Stimulated activated CD4-positive, alpha-beta T cell treated with anti-CD3 and anti-CD28 coated beads, Interleukin-15, amount 100 ng/mL, for 48 hours (primary cell): ENCODE results near the gene PTPRK.
"Not testable (repeated sequence)": the region's sequence is repeated elsewhere in the genome, so short reads cannot be mapped to it uniquely, and the experiment has no call there.

Source experiments
- DNase-seq, 2 donors: peaks; one replicate each; pipeline ENCODE4 v3.0.0-alpha.2; 2020; ENCODE audit warnings: low read depth in 2 of 2

The PTPRK gene

DNA sequence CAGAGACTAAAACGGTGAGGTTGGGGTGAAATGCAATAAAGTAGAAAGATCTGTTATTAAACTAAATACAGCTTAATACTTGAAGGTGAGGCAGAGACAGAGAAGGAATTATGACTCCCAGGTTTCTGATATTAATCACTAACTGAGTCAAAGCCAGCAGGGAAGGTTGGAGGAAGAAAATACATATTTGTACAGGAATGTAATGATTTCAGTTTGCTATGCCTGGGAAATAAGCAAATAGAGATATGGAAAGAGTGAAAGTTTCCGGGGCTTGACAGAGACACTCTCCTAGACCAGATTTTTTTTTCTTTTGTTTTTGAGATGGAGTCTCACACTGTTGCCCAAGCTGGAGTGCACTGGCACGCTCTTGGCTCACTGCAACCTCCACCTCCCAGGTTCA, 76.8 kb downstream of the PTPRK start:
- DNase-seq: no peak

GRCh38 chr6:128439627-128440026, 80.8 kb downstream of the PTPRK start:
- DNase-seq: no peak

- DNase-seq: no peak
Observed at GRCh38 chr6:128438393-128438792, 82.0 kb downstream of the PTPRK start.

- DNase-seq: no peak
Observed at GRCh38 chr6:128437685-128438084, 82.7 kb downstream of the PTPRK start.

- DNase-seq: not testable (repeated sequence)
Observed at GRCh38 chr6:128434752-128435151, 85.6 kb downstream of the PTPRK start.

DNA sequence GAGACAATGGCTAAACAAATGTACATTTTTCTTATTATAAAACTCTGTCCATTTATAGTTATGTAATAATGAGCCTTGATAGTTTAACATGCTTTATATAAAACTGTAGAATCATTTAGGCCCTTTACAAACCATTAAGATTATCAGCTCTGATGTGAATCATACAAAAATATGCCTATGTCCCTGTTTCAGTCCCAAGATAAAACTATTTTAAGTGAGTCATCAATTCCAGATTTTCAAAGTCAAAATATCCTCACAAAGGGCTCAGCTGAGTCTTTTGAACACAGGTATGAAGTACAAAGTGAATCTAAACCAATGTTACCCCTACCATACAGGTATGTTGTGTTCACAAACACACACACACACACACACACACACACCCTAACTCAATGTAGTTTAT, 88.0 kb downstream of the PTPRK start:
- DNase-seq: no peak

- DNase-seq: no peak
Observed at GRCh38 chr6:128427139-128427538, 93.3 kb downstream of the PTPRK start.

- no peak for DNase-seq
Observed at GRCh38 chr6:128425856-128426255, 94.5 kb downstream of the PTPRK start.

DNA sequence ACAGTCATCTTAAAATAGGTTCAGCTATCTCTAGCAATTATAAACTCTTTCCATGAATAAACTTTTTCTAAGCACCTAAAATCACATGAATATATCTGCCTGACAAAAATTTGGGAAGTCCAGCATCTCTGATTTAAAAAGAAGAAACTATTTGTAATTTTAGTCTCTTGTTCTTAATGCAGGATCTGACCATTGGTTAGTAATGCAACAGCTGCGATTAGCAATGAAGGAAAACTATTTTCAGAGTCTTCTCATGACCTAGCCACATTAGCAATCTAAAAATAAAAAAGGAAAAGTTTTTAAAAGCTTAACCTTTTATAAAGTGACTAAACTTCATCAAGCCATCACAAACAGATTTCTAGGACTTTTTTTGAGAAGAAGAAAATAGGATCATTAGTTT, 97.5 kb downstream of the PTPRK start:
- no peak for DNase-seq

- DNase-seq: no peak
Observed at GRCh38 chr6:128422200-128422599, 98.2 kb downstream of the PTPRK start.

DNA sequence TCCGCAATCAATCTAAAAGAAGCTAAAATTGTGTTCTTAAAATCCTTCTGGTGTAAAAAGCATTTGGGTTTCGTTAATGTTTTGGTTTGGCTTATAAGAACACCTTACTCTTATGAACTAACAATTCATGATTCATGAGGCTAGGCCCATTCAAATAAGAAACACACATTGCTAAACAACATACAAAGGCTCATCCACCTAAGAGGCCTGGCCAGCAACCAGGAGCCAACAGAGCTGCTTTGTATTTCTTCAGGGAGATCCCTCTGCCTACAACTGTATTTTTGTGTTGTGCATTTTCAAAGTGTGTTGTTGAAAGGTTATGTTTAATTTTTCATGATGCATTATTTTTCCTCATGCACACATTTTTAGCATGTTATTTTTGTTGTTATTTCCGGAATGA, 98.6 kb downstream of the PTPRK start:
- DNase-seq: no peak

- no peak for DNase-seq
Observed at GRCh38 chr6:128417698-128418097, 102.7 kb downstream of the PTPRK start.

DNA sequence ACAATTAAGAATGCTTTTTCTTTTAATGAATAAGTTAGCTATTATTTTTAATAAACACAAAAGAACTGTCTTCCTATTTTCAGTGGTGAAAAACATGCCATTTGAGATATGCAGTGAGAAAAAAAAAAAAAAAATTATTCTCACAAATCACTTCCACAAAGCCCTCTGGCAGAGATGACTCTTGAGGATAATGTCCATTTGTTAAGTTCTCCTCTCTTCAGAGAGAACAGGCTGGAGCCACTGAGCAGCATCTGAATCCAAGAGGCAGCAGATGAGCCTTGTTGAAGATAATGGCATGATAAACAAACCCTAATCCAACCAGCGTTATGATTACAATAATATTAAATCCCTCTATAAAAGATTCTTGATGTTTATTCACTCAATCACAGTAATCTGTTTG, 105.0 kb downstream of the PTPRK start:
- no peak for DNase-seq

GRCh38 chr6:128414943-128415342, 105.5 kb downstream of the PTPRK start:
- DNase-seq: no peak

DNA sequence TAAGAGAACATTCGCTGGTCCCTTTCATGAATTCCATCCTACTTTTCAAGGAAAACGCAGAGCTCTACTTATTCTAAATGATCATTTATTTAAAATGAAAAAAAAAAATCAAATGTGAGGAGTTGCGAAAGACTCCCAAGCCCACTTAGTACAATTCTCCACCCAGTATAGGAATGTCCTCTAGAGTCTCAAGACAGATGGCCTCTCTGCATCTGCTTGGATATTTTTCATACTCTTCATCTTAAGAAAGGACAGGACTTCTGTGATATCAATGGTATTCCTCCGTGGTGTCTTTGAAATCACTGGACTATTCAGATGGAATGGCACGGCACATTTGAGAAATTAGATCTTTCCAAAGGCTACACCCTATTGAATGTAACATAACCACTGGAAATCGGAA, 107.1 kb downstream of the PTPRK start:
- no peak for DNase-seq

- no peak for DNase-seq
Observed at GRCh38 chr6:128412680-128413079, 107.7 kb downstream of the PTPRK start.

GRCh38 chr6:128410584-128410983, 109.8 kb downstream of the PTPRK start:
- no peak for DNase-seq

- DNase-seq: no peak
Observed at GRCh38 chr6:128409003-128409402, 111.4 kb downstream of the PTPRK start.

- no peak for DNase-seq
Observed at GRCh38 chr6:128406453-128406852, 113.9 kb downstream of the PTPRK start.

DNA sequence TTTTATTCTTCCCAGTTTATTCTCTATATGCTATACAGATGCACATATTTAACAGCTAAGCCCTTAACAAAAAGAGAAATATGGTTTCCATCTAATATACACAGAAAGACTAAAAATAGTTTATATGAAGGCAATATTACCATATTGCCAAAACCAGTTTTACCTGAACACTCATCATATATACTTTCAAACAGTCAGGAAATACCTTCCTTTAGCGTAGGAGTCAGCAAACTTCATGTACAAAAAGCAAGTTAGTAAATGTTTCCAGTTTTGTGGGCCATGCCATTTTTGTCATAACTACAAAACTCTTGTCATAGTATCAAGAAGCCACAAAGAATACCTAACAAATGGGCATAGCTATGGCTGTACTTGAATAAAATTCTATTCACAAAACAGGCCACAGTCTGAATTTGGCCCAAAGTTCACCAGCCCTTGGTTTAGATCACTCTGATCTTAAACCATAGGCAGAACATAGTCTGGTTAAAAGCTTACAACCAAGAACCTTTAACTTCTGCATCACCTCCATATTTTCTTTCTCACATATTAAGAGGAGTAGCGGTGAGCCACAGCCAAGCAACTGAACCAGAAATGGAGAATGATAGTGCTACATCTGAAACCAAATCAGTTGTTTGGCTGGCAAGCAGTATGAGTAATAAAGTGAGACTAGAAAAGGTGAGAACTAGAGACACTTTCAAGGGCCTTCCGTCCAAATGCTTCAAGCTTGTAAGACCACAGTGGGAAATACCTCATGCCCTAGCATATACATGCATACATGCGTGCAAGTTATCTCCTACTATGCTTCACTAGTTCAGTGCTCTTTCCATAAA, 116.6 kb downstream of the PTPRK start:
- DNase-seq: no peak

DNA sequence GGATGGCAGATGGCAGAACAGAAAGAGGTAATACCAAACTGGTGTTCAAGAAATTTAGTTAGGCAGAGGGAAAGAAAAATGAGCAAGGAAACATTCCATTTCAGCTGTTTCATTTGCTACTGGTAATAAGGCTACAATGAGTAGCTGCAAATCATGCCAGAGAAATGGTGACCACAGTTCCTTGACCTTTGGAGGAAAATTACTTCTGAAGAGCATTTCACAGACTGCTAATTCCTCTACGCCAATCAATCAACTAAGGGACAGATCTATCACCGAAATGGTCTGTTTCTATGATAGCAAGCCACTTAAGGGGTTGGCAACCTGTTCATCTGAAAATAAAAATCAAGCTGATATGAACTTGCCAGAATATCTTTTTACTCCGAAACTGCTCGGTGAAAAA, 119.5 kb downstream of the PTPRK start:
- no peak for DNase-seq

- no peak for DNase-seq
Observed at GRCh38 chr6:128397996-128398395, 122.4 kb downstream of the PTPRK start.

DNA sequence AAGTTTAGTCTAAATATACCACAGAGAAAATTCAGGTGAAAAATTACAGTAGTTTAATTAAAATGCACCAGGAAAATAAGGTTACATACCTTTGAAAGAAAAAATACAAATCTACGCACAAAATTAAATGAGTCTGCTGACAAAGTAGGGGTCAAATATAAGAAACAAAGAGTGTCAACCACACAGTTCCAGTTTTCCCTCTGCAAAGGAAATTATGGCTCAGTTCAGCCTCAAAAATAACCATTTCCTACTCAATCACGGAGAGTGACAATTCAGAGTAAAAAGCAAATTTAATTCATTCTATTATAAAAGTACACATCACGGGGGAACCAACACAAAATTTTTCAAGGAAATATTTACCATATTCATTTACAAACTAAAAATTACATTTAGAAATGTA, 124.8 kb downstream of the PTPRK start:
- no peak for DNase-seq

GRCh38 chr6:128395188-128395587, 125.2 kb downstream of the PTPRK start:
- no peak for DNase-seq
